Tongue (tissue), 2 donors: ENCODE results near the gene TRAPPC11. TPM values are rescaled to one million over a fixed set of nuclear protein-coding genes. Genes with fewer than 3 reads are reported as not detected.

Source experiments
- DNase-seq: peaks from one replicate; pipeline ENCODE4 v3.0.0-alpha.2; 2015
- total RNA-seq: library from RNA; depleted of rRNA; stranded (reverse); fragments of >200 nt; gene quantifications from one replicate; pipeline ENCODE4 v1.2.3, GENCODE V29; 2014

The TRAPPC11 gene
- total RNA-seq, 1 donor from 2014 or later: 68.3 TPM

DNA sequence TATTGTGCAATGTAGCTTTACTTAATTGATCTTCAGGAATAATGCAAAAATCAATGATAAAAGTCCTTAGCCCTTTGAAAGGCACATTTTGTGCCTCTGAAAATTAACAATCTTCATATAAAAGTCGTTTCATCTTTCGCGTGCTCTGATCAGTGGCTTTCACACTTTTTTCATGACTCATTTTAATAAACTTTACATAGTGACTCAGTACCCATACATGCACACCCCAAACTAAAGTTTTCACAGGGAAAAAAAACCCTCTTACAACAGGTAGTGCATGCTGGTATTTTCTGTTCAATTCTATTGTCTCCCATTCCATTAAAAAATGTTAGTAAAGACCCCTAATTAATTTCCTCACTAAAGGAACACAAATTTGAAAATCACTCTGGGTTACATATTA is 21.6 kb upstream of the TRAPPC11 start:
- no peak for DNase-seq

GRCh38 chr4:183638436-183638835 is 20.7 kb upstream of the TRAPPC11 start:
- DNase-seq: no peak

DNA sequence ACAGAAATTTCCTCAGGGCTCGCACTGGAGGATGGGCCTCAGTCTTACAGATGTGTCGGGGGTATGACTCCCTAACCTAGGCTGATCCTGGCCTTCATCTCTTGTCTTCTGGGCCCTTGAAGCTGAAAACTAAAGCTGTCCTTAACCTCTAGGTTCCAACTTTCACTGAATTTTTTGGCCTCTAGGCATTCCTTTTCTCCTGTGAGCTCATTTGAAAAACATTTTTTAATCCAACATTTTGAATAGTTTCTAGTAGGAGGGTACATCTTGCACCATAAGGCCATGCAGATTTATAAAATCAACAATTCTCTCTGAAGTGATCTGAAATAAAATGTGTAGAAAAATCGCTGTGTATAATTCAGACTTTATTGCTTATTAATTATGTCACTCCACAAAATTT is 19.8 kb upstream of the TRAPPC11 start:
- DNase-seq: no peak

- DNase-seq: no peak
These were observed 13.8 kb upstream of the TRAPPC11 start for GRCh38 chr4:183645326-183645725.

- DNase-seq: no peak
These were observed 1.5 kb upstream of the TRAPPC11 start for GRCh38 chr4:183657564-183657963.

GRCh38 chr4:183658362-183659028 is 598 bp upstream of the TRAPPC11 start:
- peak; percentile 40 for DNase-seq

- no peak for DNase-seq
These were observed 764 bp downstream of the TRAPPC11 start for GRCh38 chr4:183659872-183660242.

DNA sequence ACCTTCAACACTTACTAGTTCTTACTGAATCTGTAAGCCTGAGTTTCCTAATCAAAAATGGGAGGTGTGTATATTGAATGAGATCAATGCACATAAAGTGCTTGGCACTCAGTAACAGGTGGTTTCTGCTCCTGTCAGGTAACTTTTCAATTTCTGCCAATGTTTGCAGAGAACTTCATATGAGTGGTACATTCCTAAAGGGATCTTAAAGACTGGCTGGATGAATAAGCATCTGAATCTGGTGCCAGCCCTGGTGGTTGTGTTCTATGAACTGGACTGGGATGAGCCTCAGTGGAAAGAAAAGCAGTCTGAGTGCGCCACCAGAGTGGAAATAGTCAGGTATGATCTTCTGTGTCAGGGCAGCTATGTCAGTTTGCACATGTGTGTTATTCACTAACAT is 7.0 kb downstream of the TRAPPC11 start:
- no peak for DNase-seq

GRCh38 chr4:183670251-183670650 is 11.2 kb downstream of the TRAPPC11 start:
- no peak for DNase-seq

DNA sequence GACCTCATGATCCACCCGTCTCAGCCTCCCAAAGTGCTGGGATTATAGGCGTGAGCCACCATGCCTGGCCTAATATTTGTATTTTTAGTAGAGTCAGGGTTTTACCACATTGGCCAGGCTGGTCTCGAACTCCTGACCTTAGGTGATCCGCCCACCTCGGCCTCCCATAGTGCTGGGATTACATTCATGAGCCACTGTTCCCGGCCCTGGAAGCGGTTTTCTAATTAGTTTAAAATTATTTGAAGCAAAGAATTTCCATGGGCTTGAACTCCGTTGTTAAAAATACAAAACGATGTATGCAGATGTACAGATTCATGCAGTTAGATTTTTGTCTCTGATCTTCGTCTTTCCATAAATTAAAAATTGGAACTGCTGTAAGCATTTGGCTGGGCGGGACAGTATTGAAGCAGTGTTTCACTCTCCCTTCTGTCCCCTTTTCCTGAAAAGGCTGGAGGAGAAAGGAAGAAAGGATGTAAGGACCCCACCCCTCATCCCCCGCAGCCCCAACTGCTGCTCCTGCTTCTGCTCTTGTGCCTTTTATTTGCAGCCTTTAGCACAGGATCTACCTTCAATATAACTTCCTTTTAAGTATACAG is 12.0 kb downstream of the TRAPPC11 start:
- no peak for DNase-seq

- no peak for DNase-seq
These were observed 15.1 kb downstream of the TRAPPC11 start for GRCh38 chr4:183674153-183674552.

DNA sequence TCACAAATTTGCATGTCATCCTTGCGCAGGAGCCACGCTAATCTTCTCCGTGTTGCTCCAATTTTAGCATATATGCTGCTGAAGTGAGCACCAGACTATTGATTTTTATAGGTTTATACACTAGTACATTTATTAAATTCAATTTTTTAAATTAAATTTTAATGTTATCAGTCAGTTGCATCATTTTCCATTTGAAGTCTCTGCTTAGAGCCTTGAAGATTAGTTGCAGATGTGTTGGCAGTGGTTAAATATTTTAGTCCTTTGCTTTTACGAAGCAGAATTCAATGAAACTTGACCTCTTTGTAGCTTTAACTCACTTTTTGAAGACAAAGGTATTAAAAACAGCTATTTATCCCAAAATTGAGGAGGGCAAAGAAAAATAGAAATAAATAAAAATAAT is 16.5 kb downstream of the TRAPPC11 start:
- DNase-seq: peak; percentile 15

DNA sequence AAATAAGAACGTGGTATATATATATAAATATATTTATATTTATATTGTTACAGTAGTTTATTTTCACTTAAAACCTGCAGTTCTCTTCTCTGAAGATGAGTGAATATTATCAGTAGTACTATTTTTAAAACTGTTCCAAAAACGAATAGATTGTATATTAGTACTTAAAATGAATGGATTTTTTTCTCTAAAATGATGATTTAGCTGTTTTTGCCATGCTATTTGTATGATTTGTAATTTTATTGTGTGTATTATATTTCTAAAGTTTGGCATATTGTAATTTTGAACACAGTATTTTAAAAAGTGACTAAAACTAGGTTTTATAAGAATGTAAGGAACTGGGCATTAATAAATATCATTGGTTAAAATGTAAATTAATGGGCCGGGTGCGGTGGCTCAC is 22.0 kb downstream of the TRAPPC11 start:
- DNase-seq: no peak

GRCh38 chr4:183686461-183686860 is 27.4 kb downstream of the TRAPPC11 start:
- no peak for DNase-seq

DNA sequence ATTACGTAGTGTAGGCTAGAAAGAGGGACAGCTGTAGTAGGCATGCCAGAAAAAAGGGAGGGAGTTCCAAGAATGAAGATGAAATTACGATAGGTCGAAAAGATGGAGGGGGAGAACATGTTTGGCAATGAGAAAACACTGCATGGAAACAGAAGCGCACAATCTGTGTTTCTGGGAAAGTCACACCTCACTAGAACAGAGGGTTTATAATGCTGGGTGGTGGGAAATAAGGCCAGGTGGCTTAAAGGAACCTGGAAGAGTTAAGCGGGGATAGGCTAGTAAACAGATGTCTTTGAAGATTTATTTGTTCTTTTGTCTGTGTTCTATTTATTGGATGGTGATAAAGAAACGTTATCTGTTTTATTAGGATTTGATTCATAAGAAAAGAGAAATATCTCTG is 29.1 kb downstream of the TRAPPC11 start:
- no peak for DNase-seq

GRCh38 chr4:183691006-183691405 is 31.9 kb downstream of the TRAPPC11 start:
- DNase-seq: no peak

GRCh38 chr4:183691897-183692296 is 32.8 kb downstream of the TRAPPC11 start:
- no peak for DNase-seq

DNA sequence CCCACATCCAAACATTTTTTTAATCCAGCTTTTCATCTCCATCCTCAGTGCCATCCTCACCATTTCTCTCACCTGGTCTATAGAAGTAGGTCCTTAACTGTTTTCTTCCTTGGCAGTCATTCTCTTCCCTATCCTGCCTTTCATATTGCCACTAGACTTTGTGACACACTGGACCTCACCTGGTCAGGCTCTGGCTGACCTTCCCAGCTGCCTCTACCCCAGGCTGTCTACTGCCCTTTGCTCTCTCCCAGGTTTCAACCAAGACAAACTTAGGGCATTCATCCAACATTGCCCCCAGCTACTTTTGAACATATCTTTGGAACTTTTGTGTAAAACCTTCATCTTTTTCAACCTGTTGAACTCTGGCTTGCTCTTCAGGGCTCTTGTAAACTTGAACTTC is 39.8 kb downstream of the TRAPPC11 start:
- DNase-seq: no peak

- DNase-seq: no peak
These were observed 41.3 kb downstream of the TRAPPC11 start for GRCh38 chr4:183700407-183700806.

GRCh38 chr4:183702492-183702891 is 43.4 kb downstream of the TRAPPC11 start:
- no peak for DNase-seq

DNA sequence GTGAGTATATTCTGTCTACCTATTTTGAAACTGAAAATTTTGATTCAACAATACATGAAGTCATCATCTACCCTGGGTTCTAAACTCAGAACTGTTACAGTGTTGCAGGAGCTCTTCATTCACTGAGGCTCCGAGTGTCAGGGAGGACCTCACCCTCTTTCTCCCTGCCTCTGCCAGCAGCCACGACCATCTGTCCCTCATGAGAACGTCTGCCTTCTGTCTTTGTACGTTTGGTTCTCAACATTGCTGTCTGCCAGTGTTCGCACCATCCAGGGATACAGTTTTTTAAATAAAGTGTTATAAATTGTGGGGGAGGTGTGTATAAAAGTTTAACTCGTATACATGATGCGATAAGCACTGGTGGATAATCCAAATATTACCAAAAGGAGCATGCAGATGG is 55.5 kb downstream of the TRAPPC11 start:
- DNase-seq: no peak

DNA sequence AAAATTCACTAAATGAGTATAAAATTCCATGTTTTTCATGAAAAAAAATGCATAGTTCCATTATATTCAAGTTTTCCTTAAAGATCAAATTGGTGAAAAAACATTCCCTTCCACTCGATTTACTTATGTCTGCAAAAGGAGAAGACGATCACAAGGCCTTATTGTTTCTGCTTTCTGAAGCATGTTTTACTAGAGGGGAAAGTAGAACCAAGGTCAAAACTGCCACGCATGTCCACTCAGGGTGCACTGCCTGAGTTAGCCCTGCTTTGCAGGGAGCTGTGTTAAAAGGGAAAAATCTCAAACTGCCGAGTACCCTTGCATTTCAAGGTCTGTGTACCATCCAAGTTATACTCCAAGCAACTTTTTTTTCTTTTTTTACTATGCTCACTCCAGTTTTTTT is 57.2 kb downstream of the TRAPPC11 start:
- no peak for DNase-seq

DNA sequence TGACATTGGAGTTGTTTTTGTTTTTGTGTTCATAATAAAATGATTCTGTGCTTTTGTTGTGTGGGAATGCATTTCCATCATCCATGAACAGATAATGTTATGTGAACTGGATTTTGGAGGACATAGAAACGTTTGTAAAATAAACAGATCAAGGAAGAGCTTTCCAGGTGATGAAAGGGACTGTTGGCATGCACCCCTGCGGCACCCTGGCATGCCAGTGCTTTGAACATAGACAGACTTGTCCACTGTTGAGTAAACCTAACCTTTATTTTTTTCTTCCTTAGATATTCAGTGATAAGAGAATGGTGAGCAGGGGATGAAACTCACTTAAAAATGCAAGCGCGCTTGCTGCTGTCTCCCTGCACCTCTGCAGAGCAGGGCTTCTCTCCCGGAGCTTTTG is 59.8 kb downstream of the TRAPPC11 start:
- no peak for DNase-seq
